HG02571 (cell line): ENCODE results near the gene ACVRL1.

Experiments
- ATAC-seq: cut with Tn5 transposase; IDR thresholded peaks from one replicate; pipeline ENCODE4 v1.9.1; 2021; ENCODE audit warnings: mild to moderate bottlenecking, moderate library complexity; ENCODE audit not compliant: unreplicated experiment

Gene ACVRL1

DNA sequence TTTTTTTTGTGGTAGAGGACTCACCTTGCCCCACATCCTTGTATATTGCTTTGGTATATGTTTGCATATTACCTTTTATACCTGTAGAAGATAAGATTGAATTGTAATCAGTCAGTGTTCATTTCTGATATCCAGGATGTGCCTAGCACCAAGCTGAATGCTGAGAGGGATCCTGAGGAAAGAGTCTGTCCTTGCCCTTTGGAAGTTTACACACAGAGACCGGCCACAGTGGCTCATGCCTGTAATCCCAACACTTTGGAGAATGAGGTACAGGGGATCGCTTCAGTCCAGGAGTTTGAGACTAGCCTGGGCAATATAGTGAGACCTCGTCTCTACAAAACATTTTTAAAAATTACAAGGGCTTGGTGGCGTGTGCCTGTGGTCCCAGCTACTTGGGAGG, 52.6 kb downstream of the ACVRL1 start:
- ATAC-seq = no peak

DNA sequence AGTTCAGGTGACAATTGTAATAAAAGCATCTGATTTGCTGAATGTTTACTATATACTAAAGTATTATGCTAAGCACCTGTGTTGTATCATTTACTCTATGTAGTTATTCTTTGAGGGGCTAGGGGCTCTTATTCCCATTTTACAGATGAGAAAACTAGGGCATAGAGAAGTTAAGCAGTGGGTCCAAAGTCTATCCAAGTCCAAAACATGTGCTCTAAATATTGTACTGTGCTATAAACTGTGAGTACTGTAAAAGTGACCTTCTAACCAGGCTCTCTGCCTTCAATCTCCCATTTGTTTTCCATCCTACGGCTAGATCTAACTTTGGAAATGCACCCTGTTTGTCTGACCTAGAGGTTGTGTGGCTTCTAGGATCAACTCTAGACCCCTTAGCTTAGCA, 53.2 kb downstream of the ACVRL1 start:
- ATAC-seq = no peak

DNA sequence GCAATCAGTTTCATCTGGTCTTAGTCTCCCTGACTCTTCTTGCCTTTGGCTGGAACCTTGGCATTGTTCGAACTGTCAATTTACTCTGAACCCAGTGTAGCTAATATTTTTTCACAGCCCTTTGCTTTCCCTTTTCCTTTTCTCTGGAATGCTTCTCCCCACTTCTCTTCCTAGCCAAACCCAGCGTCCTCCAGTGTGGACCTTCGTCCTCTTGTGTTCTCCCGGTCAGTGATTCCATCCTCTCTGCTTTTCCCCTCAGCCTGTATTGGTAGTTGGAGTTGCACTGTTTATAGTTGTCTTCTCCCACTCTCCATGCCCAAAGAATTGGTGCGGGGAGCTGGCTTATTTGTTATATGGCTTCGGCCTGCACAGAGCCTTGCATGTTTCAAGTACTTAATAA, 53.6 kb downstream of the ACVRL1 start:
- no peak for ATAC-seq

DNA sequence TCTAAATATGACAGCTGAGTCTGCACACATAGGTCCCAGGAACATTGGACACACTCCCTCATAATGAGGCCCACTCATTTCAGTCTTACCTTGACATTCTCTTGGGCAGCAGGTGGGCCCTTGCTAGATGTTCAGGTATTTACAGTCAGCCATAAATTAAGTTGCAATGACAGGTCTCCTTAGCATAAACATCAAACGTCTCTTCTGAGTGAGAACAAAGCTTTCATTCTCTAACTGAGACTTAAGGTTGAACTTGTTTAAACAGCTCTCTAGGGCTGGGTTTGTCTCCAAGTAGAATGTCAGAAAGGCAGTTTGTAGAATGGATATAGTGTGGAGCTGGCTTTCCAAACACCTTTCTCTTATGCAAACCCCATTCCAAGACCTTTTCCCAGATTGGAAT, 54.5 kb downstream of the ACVRL1 start:
- no peak for ATAC-seq

DNA sequence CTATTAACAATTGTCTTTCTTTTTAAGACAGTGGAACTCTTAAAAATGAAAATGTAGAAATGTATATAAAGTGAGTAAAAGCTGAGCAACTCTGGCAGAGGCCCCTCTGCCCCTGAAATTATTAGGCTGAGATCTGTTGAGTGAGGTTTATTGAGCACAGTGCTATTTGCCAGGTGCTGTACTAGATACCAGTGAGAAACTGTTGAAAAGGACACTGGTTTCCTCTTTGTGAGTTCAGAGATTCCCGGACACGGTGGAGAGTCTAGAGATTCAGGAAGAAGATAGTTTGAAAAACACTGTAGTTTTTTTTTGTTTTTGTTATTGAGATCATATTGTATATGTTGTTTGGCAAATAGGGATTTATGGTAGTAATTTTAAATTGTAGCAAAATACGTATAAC, 55.4 kb downstream of the ACVRL1 start:
- ATAC-seq = no peak

DNA sequence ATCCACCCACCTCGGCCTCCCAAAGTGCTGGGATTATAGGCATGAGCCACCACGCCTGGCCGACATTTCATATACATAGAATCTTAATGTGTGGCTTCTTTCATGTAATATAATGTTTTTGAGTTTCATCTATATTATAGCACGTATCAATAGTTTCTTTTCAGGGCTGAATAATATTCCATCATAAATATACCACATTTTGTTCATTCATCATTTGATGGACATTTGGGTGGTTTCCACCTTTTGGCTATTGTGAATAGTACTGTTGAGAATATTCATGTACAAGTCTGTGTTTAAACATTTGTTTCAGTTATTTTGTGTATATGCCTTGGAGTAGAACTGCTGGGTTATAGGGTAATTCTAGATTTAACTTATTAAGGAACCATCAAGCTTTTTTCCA, 56.2 kb downstream of the ACVRL1 start:
- no peak for ATAC-seq

DNA sequence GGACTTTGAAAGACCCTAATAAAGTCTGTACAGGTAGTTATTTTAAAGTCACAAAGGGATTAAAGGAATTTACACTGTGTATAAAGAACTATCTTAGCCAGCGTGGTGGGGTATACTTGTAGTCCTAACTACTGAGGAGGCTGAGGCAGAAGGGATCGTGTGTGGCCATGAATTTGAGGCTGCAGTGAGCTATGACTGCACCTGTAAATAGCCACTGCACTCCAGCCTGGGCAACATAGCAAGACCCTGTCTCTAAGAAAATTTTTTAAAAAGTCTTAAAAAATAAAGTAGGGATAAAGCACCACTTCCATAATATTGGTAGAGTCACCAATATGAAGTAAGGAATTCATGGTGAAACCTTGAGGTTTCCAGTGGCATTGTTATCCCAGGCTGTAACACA, 62.3 kb downstream of the ACVRL1 start:
- ATAC-seq = no peak

DNA sequence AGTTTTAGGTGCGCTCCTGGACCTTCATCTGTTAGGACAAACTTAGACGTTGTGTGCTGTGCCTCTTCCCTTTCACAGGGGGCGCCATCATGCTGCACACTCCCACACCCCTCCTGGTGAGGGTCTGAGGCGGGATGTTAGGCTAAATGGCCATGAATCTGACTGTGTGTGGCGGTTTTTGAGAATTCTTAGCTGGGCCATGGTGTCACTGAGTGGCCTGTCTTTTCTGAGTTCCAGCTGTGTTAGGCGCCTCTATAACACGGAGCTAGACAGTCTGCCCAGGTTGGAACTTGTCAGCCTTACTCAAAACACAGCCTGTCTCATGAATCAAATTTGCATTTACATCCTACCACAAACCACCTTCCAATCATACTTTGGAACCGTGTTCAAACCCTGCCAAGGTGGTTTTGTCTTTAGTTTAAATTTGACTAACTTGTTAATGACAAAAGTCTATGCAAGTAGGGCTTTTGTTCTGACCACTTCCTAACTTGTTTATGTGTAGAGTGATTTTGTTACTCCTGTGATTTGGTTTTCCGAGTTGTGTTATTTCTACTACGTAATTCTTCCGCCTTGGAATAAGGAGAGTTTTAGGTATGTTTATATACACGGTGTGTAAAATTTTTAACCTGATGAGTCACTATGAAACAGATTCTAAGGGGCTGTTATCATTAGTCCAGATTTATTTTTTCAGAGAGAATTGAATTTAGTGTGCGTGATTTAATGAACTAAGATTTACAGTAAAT, 63.8 kb downstream of the ACVRL1 start:
- peak; percentile 91 for ATAC-seq

DNA sequence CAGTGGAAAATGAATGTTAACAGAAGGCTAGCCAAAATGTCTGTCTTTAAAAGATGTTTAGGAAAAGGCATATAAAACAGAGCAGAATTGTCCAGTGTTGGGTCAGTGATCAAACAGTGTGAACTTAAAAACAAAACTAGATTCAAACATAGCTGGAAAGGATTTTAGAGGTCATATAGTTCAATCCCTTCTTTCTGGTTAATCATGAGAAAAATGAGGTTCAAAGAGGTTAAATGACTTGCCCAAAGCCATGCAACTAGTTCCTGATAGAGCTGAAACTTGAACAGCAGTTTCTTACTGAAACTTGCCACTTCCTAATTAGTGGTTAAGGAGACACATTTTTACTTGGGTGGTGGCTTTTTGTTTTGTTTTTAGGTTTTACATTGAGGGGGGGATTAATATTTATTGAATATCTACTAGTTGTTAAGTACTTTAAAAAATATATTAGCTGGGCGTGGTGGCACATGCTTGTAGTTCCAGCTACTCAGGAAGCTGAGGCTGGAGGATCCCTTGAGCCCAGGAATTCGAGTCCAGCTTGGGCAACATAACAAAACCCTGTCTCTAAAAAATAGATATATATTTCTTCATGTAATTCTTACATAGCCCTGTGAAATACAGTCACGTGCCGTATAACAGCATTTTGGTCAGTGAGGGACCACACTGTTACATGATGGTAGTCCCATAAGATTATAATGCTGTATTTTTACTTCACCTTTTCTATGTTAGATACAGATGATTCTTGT, 64.5 kb downstream of the ACVRL1 start:
- ATAC-seq = no peak

DNA sequence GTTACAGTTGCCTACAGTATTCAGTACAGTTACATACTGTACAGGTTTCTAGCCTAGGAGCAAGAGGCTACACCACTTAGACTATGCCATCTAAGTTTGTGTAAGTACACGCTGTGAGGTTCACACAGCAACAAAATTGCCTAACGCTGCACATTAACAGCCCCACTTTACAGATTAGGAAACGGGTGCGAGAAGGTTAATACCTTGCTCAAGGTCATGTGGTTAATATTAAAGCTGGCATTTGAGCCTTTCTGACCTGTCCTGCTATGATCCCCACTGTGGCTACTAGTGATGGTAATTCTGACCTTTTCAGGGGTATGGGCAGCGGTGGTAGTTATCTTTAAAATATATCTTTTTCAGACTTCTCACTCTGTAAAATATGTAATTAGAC, 65.1 kb downstream of the ACVRL1 start:
- no peak for ATAC-seq

DNA sequence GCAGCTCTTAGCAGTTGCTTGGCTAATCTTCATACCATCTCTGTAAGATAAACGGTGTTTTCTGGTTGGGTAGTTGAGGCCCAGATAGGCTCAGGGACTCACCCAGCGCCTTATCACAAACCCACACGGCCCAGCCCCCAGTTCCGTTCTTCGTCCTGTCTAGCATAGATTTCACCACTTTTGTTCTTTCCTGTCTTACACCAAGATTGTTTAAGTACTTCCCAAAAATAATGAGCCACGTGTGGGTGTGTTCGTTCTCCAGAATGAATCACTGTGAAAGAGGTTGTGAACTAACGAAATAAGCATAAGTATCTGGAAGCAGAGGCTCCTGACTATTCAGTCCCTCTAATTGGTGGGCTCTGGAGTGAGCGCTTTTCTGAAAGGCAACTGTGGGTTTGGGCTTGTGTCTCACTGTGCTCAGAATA, 65.6 kb downstream of the ACVRL1 start:
- ATAC-seq = no peak
